PC-3 (cell line): ENCODE results near the gene CEP120.

Experiments used
- CTCF ChIP-seq: fragments of 300-600 bp; sonication (generic); conservative IDR thresholded peaks from 2 replicates; pipeline ENCODE4 v1.5.1; 2017; ENCODE audit warnings: antibody characterized with exemption, low read depth, mild to moderate bottlenecking, low read length
- EZH2 ChIP-seq: fragments of 300-600 bp; sonication (generic); IDR thresholded peaks from one replicate; pipeline ENCODE4 v1.6.1; 2017; ENCODE audit warnings: antibody characterized with exemption, mild to moderate bottlenecking, low read length; ENCODE audit not compliant: unreplicated experiment

GRCh38 chr5:123367739-123368138 is 55.5 kb downstream of the CEP120 start:
- peak; percentile 61 for TF ChIP-seq CTCF
- TF ChIP-seq EZH2, result no peak
